NT2/D1 (cell line): Measurements from ENCODE around the gene SSC4D.
"Not testable (repeated sequence)": the region's sequence is repeated elsewhere in the genome, so short reads cannot be mapped to it uniquely, and the experiment has no call there.

Source experiments
- DNase-seq: peaks from one replicate; pipeline ENCODE4 v3.0.0-alpha.2; 2011; ENCODE audit warnings: low read depth, low spot score
- H3K27me3 ChIP-seq: 2 replicates; pipeline ENCODE4 v1.6.0; 2011; ENCODE audit warnings: mild to moderate bottlenecking; ENCODE audit not compliant: insufficient read length, insufficient read depth
- H3K36me3 ChIP-seq: 2 replicates; pipeline ENCODE4 v1.6.1; 2011; ENCODE audit warnings: mild to moderate bottlenecking, low read length, mixed read lengths; ENCODE audit not compliant: insufficient read depth, insufficient read length
- H3K4me1 ChIP-seq: 2 replicates; pipeline ENCODE4 v1.5.1; 2011; ENCODE audit not compliant: insufficient read depth, insufficient read length
- H3K4me3 ChIP-seq: 2 replicates; pipeline ENCODE4 v1.5.1; 2011; ENCODE audit warnings: low read depth; ENCODE audit not compliant: insufficient read length
- H3K9ac ChIP-seq: 2 replicates; pipeline ENCODE4 v1.6.0; 2011; ENCODE audit warnings: low read depth; ENCODE audit not compliant: insufficient read length
- H3K9me3 ChIP-seq: 2 replicates; pipeline ENCODE4 v1.5.1; 2011; ENCODE audit warnings: mild to moderate bottlenecking, low read length; ENCODE audit not compliant: insufficient read depth
- SUZ12 ChIP-seq: IDR thresholded peaks from 2 replicates; pipeline ENCODE4 v1.6.1; 2011; ENCODE audit not compliant: insufficient read length, insufficient read depth; ENCODE audit errors: extremely low read depth
- YY1 ChIP-seq: IDR thresholded peaks from 2 replicates; pipeline ENCODE4 v1.6.1; 2011; ENCODE audit not compliant: insufficient read length, insufficient read depth
- ZNF274 ChIP-seq: IDR thresholded peaks from 2 replicates; pipeline ENCODE4 v1.6.1; 2011; ENCODE audit warnings: mild to moderate bottlenecking, low read depth, low read length

The SSC4D gene

GRCh38 chr7:76371396-76371795, 38.1 kb downstream of the SSC4D start:
- no peak for DNase-seq
- TF ChIP-seq ZNF274 (no peak), SUZ12 (no peak), YY1 (no peak)
- no peak overlapping the region for H3K4me3 ChIP-seq
- H3K9me3 ChIP-seq, result no peaks in the 10 kb centered on the region
- no peak overlapping the region for H3K9ac ChIP-seq
- H3K36me3 ChIP-seq, result no peaks in the 10 kb centered on the region
- peaks cover 2% of the 10 kb centered on the region for H3K4me1 ChIP-seq
- no peaks in the 10 kb centered on the region for H3K27me3 ChIP-seq

- Histone ChIP-seq H3K9me3 (no peaks in the 10 kb centered on the region), H3K4me3 (no peak overlapping the region), H3K36me3 (no peaks in the 10 kb centered on the region), H3K4me1 (peaks cover 4% of the 10 kb centered on the region), H3K27me3 (no peaks in the 10 kb centered on the region), H3K9ac (no peak overlapping the region)
- TF ChIP-seq YY1, result no peak
- TF ChIP-seq ZNF274, result no peak
- TF ChIP-seq SUZ12, result no peak
- DNase-seq, result no peak
These were observed 40.5 kb downstream of the SSC4D start for GRCh38 chr7:76369018-76369417.

GRCh38 chr7:76368190-76368589, 41.3 kb downstream of the SSC4D start:
- Histone ChIP-seq H3K36me3 (no peaks in the 10 kb centered on the region), H3K4me3 (no peak overlapping the region), H3K9ac (no peak overlapping the region), H3K9me3 (no peaks in the 10 kb centered on the region), H3K27me3 (no peaks in the 10 kb centered on the region), H3K4me1 (peaks cover 2% of the 10 kb centered on the region)
- TF ChIP-seq ZNF274 (no peak), SUZ12 (no peak), YY1 (no peak)
- DNase-seq, result no peak

- Histone ChIP-seq H3K4me3 (no peak overlapping the region), H3K9ac (peak overlapping the region; percentile 46), H3K27me3 (no peaks in the 10 kb centered on the region)
These were observed 45.3 kb downstream of the SSC4D start for GRCh38 chr7:76364198-76364584.

GRCh38 chr7:76363754-76364153, 45.7 kb downstream of the SSC4D start:
- H3K4me1 ChIP-seq, H3K9me3 ChIP-seq, H3K27me3 ChIP-seq, DNase-seq, H3K4me3 ChIP-seq, H3K36me3 ChIP-seq: not testable (repeated sequence)
- H3K9ac ChIP-seq, result peak overlapping the region; percentile 46

More at GRCh38 chr7:76364198-76364584, 45.3 kb downstream of the SSC4D start:
- Histone ChIP-seq H3K36me3 (no peaks in the 10 kb centered on the region), H3K4me1 (peaks cover 2% of the 10 kb centered on the region), H3K9me3 (no peaks in the 10 kb centered on the region)
- TF ChIP-seq SUZ12 (no peak), YY1 (no peak), ZNF274 (no peak)
- DNase-seq, result no peak

- Histone ChIP-seq H3K4me3 (no peak overlapping the region), H3K9me3 (no peaks in the 10 kb centered on the region), H3K36me3 (peaks cover 29% of the 10 kb centered on the region), H3K9ac (peak overlapping the region; percentile 75), H3K27me3 (no peaks in the 10 kb centered on the region), H3K4me1 (no peaks in the 10 kb centered on the region)
- TF ChIP-seq SUZ12 (no peak), YY1 (no peak), ZNF274 (no peak)
- DNase-seq, result no peak
These were observed 49.4 kb downstream of the SSC4D start for GRCh38 chr7:76359978-76360638.

- TF ChIP-seq SUZ12 (no peak), ZNF274 (no peak), YY1 (no peak)
- Histone ChIP-seq H3K4me1 (no peaks in the 10 kb centered on the region), H3K9ac (peak overlapping the region; percentile 99)
These were observed 50.2 kb downstream of the SSC4D start for GRCh38 chr7:76359111-76359977.

More at GRCh38 chr7:76359111-76359977, 50.2 kb downstream of the SSC4D start:
- DNase-seq, result peak; percentile 98
- H3K4me3 ChIP-seq, result peak overlapping the region; percentile 91
- H3K9me3 ChIP-seq, result no peaks in the 10 kb centered on the region
- peaks cover 36% of the 10 kb centered on the region for H3K36me3 ChIP-seq
- no peaks in the 10 kb centered on the region for H3K27me3 ChIP-seq
